Suprapubic skin (tissue), 3 donors: ENCODE data around the gene NBAS.
"Not testable (repeated sequence)": the region's sequence is repeated elsewhere in the genome, so short reads cannot be mapped to it uniquely, and the experiment has no call there.

Experiments
- CTCF ChIP-seq, 2 donors: fragments of 200-600 bp in 1 of 2; fragments of 450-650 bp in 1 of 2; sonication (generic) in 1 of 2; IDR thresholded peaks; one replicate each; pipeline ENCODE4 v1.5.1; 2016 to 2019; ENCODE audit warnings: antibody characterized with exemption in 2 of 2, mild to moderate bottlenecking in 1 of 2, moderate library complexity in 1 of 2
- EP300 ChIP-seq: sonication (generic); formaldehyde crosslinking; IDR thresholded peaks from one replicate; pipeline ENCODE4 v1.6.1; 2017; ENCODE audit warnings: antibody characterized with exemption

DNA sequence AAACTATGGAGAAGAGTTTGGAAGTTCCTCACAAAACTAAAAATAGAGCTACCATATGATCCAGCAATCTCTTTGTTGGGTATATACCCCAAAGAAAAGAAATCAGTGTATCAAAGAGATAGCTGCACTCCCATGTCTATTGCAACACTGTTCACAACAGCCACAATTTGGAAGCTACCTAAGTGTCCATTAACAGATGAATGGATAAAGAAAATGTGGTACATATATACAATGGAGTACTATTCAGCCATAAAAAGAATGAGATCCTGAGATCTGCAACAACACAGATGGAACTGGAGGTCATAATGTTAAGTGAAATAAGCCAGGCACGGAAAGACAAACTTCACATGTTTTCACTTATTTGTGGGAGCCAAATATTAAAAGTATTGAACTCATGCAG lies 350.6 kb downstream of the NBAS start:
- not testable (repeated sequence) for TF ChIP-seq CTCF (IDR thresholded peaks at IDR 0.05); EP300
